ENCODE data around the gene RNASE11.

DNA sequence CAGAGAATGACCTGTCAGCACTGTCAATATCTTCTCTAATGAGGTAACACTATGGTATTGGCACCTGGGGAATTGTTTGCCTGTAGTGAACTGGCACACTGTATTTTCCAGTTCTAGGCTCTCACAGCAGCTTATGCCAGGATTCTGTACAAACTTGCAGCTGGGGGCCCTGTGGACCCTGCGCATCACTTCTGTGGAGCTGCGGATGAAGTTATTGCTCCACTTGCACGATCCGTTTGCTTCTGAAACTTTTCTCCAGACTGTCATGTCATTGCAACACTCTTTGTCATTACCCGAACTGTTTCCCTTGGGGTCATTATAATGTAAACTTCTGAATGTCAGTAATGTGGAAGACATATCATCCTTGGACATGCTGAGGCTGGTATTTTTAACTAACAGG lies 3.9 kb downstream of the RNASE11 start:
- TF ChIP-seq, protein P1, sequence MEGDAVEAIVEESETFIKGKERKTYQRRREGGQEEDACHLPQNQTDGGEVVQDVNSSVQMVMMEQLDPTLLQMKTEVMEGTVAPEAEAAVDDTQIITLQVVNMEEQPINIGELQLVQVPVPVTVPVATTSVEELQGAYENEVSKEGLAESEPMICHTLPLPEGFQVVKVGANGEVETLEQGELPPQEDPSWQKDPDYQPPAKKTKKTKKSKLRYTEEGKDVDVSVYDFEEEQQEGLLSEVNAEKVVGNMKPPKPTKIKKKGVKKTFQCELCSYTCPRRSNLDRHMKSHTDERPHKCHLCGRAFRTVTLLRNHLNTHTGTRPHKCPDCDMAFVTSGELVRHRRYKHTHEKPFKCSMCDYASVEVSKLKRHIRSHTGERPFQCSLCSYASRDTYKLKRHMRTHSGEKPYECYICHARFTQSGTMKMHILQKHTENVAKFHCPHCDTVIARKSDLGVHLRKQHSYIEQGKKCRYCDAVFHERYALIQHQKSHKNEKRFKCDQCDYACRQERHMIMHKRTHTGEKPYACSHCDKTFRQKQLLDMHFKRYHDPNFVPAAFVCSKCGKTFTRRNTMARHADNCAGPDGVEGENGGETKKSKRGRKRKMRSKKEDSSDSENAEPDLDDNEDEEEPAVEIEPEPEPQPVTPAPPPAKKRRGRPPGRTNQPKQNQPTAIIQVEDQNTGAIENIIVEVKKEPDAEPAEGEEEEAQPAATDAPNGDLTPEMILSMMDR (tag by site-specific recombination; IDR thresholded peaks at IDR 0.05): no peak
- TF ChIP-seq KLF16 (tag by site-specific recombination; IDR thresholded peaks at IDR 0.05): no peak
- TF ChIP-seq ZNF416 (tag by site-specific recombination; IDR thresholded peaks at IDR 0.05): no peak
- TF ChIP-seq, protein P2, sequence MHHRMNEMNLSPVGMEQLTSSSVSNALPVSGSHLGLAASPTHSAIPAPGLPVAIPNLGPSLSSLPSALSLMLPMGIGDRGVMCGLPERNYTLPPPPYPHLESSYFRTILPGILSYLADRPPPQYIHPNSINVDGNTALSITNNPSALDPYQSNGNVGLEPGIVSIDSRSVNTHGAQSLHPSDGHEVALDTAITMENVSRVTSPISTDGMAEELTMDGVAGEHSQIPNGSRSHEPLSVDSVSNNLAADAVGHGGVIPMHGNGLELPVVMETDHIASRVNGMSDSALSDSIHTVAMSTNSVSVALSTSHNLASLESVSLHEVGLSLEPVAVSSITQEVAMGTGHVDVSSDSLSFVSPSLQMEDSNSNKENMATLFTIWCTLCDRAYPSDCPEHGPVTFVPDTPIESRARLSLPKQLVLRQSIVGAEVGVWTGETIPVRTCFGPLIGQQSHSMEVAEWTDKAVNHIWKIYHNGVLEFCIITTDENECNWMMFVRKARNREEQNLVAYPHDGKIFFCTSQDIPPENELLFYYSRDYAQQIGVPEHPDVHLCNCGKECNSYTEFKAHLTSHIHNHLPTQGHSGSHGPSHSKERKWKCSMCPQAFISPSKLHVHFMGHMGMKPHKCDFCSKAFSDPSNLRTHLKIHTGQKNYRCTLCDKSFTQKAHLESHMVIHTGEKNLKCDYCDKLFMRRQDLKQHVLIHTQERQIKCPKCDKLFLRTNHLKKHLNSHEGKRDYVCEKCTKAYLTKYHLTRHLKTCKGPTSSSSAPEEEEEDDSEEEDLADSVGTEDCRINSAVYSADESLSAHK (tag by site-specific recombination; IDR thresholded peaks at IDR 0.05): no peak
- no peak for TF ChIP-seq ZNF561 (tag by site-specific recombination; IDR thresholded peaks at IDR 0.05; ENCODE audit: borderline replicate concordance)
- no peak for TF ChIP-seq MZF1 (tag by site-specific recombination; IDR thresholded peaks at IDR 0.05; ENCODE audit: borderline replicate concordance)
- no peak for TF ChIP-seq SCRT1 (tag by site-specific recombination; IDR thresholded peaks at IDR 0.05; ENCODE audit: borderline replicate concordance)
- TF ChIP-seq, protein P3, sequence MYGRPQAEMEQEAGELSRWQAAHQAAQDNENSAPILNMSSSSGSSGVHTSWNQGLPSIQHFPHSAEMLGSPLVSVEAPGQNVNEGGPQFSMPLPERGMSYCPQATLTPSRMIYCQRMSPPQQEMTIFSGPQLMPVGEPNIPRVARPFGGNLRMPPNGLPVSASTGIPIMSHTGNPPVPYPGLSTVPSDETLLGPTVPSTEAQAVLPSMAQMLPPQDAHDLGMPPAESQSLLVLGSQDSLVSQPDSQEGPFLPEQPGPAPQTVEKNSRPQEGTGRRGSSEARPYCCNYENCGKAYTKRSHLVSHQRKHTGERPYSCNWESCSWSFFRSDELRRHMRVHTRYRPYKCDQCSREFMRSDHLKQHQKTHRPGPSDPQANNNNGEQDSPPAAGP (tag by site-specific recombination; IDR thresholded peaks at IDR 0.05): no peak
- TF ChIP-seq, protein P4, sequence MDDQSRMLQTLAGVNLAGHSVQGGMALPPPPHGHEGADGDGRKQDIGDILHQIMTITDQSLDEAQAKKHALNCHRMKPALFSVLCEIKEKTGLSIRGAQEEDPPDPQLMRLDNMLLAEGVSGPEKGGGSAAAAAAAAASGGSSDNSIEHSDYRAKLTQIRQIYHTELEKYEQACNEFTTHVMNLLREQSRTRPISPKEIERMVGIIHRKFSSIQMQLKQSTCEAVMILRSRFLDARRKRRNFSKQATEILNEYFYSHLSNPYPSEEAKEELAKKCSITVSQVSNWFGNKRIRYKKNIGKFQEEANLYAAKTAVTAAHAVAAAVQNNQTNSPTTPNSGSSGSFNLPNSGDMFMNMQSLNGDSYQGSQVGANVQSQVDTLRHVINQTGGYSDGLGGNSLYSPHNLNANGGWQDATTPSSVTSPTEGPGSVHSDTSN (CRISPR knock-in tag; IDR thresholded peaks at IDR 0.05): no peak

Measured in HEK293 (cell line).